Activated CD4-positive, alpha-beta T cell treated with anti-CD3 and anti-CD28 coated beads, Interleukin-2, amount 50 U/mL, for 1 hour (primary cell): ENCODE results near the gene ADAMTS1.

Experiments
- DNase-seq: peaks from one replicate; pipeline ENCODE4 v3.0.0-alpha.2; 2020

Gene ADAMTS1

DNA sequence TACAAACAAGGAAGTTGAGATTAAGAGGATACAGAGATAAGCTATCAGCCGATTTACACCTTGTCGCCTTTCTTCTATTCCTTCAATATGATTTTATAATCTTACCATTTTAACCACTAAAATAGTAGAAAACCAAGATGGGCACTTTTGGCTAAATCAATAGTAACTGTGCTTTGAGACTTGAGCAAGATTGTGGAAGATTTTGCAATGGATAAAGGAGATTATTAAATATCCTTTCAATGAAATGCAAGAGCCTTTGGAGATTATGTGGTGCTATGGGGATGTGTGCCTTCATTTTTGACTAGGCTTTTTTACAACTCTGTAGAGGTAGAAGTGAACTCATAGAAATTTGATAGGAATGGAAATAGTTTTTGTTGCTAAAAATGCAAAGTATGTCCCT, 33.7 kb downstream of the ADAMTS1 start:
- no peak for DNase-seq

DNA sequence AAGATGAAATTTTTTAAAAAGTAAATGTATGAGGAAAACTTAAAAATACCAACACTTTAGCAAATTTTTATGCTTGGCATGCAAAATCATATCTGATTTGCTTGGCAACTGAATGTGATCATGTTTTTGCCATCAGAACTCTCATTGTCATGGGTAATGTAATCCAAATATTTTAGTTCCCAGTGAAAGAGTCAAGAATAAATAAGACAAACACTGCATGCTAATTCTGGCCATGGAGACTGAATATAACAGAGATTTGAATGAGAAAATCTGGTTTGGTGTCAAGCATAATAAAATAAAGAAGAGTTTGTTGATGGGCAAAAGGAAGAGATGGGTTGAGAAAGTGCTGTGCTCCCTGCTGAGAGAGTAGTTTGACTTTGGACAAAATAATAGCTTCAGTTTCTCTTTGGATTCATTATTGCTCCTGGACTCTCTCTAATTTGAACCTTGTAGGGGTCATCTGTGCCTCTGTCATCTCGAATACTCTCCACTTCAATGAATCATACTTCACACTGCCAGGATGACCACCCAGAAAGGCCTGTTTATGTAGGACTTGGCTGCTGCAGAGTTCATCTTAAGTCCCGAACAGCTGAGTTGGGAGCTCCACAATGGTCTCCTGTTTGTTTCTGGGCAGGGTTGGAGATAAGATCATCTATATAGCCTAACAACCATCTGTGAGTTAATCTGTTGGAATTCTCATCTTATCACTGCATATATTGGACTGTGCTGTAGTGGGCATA, 34.4 kb downstream of the ADAMTS1 start:
- DNase-seq: no peak

DNA sequence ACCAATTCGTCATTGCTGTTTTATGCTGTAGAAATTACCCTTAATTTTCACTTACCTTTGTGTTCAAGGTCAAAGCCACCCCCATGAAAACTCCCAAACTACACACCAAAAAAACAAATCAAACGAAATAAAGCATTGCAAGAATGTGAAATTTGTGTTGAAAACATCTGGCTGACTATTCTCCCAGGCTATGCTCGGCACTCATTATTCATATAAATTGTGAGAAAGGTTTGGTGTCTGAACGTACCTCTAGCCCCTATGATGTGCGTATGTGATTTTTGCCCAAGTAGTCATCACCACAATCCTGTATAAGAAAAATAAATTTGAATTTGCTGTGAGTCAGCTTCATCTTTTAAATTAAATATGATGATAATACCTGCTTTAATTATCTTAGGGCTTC, 34.9 kb downstream of the ADAMTS1 start:
- no peak for DNase-seq

DNA sequence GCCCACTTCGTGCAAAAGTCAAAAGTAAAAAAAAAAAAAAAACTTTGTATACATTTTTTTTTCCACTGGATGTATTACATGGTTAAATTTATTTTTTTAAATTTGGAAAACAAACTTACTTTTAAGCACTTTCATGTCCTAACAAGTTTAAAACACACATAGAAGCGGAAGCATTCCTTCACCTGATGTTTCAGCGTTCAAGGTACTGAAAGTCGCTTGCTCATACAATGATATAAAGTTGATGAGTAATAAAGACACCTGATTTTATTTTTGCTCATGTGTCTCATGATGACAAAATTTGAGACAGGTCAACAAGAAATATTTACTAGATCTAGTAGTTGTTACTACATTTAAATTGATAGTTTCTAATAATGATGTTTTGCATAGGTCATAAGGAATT, 35.5 kb downstream of the ADAMTS1 start:
- no peak for DNase-seq

DNA sequence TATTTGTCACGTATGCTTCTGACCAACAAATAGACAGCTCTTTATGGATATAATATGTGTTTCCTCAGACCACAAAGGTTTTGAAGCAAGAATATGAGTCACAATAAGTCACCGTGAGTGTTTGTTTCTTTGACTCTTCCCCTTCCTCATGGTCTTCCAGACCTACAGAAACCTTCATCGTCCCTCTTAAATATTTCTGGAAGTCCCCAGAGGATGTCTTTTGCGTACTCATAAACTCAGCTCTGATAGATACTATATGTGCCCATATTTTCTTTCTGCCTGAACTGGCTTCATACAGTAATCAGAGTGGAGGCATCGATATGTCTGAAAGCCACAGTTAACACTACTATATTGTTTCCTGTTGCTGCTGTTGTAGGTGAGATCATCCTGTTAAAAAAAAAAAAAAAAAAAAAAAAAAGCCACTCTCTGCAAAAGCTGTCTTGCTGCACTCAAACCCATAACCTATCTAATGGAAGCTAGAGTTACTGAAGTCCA, 38.4 kb downstream of the ADAMTS1 start:
- DNase-seq: no peak

DNA sequence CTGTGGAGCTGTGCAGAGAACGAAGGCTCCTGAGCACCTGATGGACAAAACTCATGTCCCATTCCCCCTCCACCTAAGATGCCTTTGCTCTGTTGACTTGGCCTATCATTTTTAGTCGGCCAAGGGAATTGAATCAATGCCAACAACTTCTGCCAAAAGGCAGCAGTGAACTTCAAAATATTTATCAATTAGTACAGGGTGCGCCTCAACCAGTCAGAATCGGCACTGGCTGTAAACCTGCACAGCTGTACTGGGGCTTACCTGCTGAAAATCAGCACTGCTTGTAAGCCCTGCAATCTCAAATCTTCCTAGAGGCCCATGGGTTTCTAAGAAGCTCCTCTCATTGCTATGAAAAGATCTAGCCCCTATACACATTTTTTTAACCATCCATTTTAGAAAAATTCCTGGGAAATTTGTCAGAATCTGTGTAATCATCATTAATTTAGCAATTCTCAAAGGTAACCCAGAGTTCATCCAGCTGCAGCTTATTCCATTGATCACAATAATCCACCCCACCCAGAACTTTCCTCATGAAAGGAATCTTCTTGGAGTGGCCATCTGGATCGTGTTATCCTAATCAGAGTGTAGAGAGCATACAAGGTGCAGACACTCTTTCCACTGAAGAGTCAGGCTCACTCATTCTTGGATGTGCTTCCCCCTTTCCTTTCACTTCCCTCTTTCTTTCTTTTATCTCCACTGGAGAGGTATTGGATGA, 40.2 kb downstream of the ADAMTS1 start:
- no peak for DNase-seq

DNA sequence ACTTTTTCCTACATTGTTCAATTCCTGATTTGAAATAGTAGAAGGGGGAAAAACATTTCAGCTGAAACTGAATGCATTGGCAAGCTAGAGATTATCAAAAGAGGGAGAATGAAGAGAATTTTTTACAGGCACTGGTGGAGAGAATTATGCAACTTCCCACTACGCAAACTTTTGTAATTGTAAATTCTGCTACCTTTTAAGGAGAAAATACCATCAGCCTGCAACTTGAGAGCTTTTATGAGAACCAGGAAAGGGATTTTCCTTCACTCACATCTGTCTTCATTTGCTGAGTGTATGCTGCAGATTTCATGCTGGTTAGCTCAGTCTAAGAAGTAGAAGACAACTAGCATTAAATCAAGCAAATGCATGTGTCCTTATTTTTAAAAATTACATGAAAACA, 43.7 kb downstream of the ADAMTS1 start:
- no peak for DNase-seq

DNA sequence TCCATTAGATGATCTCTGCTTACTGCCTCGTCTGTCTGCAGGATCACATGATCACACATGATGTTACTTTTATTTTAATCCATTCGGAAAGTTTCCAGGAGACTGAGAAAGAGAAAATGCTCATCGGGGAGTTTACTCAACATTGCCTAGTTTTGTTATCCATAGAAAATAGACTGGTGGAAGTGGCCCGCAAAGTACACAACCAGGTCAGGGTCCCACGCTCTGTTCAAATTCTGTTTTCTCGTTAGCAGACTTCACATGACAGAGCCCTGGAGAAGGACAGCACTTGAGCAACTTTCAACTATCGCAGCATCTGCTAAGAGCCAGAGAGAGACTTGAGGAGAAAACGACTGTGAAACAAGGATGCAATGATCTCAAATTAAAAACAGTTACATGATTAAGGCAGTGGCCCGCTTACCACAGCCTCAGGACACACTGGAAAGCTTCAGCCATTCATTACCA, 44.2 kb downstream of the ADAMTS1 start:
- DNase-seq: no peak

DNA sequence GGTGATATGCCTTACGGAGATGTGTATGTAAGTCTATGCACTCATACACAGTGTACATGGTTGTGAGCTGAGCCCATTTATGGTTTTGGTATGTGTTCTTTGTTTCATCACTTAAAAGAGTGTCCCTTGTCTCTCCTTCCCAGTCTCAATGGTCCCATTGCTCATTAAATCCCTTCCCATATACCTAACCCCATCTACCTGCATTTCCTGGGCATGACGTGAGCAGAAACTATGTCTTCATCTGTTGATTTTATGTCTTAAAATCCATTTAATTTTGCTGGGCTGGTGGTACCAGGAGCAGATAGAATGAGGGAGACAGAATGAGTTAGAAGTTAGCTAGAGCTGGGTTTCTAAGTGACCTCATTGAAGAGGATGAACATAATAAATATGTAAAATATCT, 44.8 kb downstream of the ADAMTS1 start:
- no peak for DNase-seq

DNA sequence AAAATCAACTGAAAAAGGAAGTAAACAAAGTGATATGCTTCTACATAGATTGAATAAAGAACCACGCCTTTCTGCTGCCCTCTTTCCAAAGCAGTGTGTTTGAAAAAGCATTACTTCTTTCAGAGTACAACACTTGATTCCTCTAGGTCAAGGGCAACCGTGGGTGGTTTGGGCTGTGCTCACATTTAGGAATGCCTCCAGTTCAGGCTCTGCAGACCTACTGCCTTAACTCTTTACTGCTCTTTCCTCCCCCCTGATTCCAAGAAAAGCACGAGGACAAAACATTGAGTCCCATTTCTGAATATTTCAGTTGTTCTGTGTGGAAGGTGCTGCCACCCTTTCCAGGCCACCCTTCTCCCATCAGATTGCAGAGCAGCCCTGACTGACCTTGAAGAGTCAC, 45.2 kb downstream of the ADAMTS1 start:
- DNase-seq: no peak

DNA sequence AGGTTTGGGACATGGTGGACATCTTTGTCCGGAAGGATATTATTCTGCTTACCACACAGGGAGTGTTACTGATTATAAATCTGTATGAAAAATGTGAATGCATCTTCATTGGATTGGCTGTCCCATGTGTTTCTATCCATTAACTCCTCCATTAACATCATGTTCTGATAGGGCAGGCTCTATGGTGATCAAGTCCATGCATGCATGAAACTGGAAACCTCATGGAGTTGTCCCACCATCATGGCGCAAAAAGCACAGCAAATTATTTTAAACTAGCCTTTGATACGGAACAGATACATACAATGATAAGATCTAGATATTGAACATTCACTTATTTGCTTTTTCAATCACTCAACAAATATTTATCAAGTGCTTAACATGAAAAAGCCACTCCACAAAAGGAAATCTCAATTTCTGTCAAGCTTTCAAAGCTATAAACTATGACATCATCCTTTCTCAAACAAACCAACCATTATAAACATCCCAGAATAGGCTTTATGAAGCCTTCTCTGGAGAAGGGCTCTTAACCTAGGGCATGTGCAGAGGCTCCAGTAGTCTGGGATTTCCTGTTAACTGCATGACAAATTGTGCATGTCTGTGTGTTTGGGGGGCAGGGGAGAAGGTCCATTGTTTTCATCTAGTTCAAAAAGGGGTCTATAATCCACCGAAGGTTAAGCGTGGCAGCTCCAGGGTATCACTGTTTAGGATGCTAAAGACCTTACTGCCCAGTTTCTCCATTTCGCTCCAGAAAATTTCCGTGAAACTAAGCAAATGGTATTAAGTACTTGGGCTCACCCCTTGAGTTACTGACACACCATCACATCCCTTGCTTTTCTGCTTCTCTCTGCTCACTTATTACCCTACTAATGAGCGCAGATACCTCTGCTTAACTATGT, 46.1 kb downstream of the ADAMTS1 start:
- no peak for DNase-seq

DNA sequence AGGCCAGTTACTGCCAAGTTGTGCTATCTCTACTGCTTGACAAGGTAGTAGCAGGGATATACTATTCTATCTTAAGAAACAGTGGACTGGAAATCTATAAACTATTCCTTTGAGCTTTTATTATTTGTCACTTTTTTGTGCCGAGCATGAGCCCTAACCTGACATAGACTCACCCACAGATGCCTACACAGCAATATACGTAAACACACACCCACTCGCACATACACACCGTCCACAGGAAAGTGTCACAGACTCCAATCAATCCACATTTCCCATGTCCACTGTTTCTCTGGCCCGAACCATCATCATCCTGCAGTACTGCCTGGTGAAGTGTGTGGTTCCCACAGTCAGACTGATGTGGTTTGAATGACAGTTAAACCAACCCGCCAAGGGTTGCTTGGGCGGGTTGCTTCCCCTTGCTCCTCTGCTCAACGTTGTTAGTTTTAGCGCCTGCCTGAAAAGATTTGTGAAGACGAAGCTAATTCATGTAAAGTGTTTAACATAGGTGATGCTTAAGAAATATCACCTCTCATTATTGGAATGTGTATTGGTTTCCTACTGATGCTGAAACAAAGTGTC, 47.2 kb downstream of the ADAMTS1 start:
- no peak for DNase-seq

DNA sequence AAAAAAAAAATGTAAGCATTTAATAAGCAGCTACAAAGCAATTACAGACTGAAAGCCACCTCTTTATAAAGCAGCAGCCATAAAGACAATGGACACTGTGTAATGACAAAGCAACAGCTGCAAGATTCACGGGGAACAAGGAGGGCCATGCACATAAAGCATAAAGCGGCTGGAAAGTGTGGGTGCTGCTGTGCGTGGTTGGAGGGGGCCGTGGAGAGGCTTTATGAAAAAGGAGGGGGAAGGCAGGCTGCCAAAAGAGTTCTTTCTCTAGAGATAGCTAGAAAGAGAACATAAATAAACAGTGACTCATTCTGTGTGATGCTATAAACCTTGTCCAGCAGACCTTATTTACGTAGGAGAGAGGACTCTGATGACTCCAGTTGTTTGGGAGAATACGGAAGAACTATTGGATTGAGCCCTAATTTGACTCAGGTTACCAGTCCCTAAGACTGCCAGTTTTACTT, 49.3 kb downstream of the ADAMTS1 start:
- DNase-seq: no peak

DNA sequence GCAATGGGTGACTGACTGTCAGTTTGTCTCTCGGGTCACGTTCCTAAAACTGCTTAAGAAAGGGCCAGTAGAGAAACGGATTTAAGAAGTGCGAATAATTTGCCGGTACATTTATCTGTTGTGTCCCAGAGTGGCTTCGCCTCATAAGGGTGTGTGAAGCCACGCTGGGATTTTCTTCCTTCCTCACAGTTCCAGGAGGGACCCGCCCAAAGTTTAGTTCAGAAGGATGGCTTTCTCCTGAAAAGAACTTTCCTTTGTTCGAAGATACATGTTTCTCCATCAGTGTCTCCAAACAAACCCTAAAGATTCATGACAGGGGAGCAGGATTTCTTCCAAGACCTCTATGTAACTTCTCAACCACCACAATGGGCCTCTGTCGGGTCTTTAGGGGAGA, 49.8 kb downstream of the ADAMTS1 start:
- DNase-seq: no peak

DNA sequence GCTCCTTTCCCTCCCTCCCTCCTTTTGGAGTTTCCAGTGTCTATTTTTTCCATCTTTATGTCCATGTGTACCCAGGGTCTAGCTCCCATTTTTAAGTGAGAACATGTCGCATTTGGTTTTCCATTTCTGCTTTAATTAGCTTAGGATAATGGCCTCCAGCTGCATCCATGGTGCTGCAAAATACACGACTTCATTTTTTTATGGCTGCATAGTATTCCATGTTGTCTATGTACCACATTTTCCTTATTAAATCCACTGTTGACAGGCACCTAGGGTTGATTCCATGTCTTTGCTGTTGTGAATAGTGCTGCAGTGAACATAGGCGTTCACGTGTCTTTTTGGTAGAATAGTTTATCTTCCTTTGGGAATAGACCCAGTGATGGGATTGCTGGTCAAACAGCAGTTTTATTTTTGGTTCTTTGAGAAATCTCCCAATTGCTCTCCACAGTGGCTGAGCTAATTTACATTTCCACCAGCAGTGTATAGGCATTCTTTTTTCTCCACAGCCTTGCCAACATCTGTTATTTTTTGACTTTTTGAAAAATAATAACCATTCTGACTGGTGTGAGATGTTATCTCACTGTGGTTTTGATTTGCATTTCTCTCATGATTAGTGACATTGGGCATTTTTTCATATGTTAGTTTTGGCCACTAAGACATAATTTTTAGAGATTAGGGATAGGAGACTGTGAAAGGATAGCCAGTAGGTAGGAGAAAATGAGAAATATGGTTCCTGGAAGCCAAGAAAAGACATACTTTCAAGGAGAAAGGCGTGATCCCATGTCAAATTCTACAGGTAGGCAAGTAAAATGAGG, 50.4 kb downstream of the ADAMTS1 start:
- DNase-seq: no peak

DNA sequence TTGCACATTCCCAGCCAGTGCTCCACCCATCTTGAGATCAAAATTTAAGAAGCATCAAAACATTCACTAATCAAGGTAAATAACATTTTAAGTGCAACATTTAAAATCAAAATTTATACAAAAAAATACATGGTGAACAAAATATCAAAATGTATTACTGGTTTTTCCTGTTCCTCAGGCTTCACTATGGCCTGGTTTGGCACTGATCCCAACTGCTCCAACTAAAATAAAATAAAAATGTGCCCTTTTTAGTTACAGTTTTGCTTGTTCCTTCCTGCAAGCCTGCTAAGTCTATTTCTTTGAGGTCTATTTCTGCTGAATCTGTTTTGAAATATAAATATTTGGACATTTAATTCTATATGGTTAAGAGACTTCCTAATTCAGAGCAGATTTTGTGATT, 54.9 kb downstream of the ADAMTS1 start:
- no peak for DNase-seq

DNA sequence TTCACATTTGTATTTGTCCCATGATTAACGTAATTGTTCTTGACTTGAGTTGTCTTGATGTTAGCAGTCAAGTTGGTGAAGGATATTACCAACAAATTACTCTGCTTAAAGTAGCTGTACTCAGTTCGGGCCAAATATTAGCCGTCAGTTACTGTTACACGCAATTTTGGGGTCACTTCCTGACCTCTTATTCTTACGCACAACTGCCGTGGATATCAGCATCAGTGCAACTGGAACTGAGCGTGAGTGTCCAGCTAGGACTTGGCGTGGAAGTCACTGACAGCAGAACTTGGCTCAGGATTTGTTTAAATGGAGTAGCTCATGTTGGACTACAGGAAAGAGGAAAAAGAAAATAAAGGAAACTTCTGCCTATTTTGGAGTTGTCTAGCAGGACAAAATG, 56.4 kb downstream of the ADAMTS1 start:
- no peak for DNase-seq
